Measurements from ENCODE around the gene KPNB1. TPM values are rescaled to one million over a fixed set of nuclear protein-coding genes. Genes with fewer than 3 reads are reported as not detected.

Gene KPNB1
- total RNA-seq, 2 donors from 2014 or later, result 91.4 to 102 TPM

DNA sequence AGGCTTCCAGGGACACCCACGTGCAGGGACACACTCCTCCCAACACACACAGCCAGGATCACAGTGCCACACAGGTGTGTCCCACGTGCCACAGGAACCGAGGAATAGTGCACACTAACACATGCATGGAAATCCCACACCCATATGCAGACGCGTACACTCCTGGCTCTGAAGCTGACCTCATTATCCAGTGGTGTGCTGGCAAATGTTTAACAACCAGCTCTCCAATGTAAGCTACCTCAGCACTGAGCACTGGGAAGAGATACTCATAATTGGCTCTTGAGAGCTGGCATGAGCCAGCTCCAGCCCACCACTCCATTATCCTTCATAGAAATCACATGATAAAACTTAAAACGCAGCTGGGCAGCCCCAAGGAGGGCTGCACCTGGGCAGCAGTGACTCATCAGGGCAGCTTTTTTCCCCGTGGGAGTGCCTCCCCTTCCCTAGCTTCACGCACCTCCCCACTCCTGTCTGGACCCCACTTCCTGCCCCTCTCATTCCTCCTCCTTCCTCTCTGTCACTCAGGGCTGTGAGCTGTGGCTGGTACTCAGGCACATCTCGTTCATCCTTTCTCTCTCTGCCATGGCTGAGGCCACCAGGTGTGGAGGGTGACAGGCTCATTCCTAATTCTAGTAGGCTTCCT is 68.4 kb downstream of the KPNB1 start:
- H3K36me3 ChIP-seq, result no peaks in the 10 kb centered on the region
- H3K4me3 ChIP-seq, result no peak overlapping the region
- TF ChIP-seq, protein P1, sequence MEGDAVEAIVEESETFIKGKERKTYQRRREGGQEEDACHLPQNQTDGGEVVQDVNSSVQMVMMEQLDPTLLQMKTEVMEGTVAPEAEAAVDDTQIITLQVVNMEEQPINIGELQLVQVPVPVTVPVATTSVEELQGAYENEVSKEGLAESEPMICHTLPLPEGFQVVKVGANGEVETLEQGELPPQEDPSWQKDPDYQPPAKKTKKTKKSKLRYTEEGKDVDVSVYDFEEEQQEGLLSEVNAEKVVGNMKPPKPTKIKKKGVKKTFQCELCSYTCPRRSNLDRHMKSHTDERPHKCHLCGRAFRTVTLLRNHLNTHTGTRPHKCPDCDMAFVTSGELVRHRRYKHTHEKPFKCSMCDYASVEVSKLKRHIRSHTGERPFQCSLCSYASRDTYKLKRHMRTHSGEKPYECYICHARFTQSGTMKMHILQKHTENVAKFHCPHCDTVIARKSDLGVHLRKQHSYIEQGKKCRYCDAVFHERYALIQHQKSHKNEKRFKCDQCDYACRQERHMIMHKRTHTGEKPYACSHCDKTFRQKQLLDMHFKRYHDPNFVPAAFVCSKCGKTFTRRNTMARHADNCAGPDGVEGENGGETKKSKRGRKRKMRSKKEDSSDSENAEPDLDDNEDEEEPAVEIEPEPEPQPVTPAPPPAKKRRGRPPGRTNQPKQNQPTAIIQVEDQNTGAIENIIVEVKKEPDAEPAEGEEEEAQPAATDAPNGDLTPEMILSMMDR (IDR thresholded peaks at IDR 0.05), result no peak
- peaks cover 6 to 7% of the 10 kb centered on the region in 2 donors for H3K27me3 ChIP-seq
- peaks cover 0 to 13% of the 10 kb centered on the region in 2 donors for H3K4me1 ChIP-seq
- H3K27ac ChIP-seq, result no peak overlapping the region
- DNase-seq (ENCODE audit: low spot score), result no peak
- no peaks in the 10 kb centered on the region for H3K9me3 ChIP-seq

DNA sequence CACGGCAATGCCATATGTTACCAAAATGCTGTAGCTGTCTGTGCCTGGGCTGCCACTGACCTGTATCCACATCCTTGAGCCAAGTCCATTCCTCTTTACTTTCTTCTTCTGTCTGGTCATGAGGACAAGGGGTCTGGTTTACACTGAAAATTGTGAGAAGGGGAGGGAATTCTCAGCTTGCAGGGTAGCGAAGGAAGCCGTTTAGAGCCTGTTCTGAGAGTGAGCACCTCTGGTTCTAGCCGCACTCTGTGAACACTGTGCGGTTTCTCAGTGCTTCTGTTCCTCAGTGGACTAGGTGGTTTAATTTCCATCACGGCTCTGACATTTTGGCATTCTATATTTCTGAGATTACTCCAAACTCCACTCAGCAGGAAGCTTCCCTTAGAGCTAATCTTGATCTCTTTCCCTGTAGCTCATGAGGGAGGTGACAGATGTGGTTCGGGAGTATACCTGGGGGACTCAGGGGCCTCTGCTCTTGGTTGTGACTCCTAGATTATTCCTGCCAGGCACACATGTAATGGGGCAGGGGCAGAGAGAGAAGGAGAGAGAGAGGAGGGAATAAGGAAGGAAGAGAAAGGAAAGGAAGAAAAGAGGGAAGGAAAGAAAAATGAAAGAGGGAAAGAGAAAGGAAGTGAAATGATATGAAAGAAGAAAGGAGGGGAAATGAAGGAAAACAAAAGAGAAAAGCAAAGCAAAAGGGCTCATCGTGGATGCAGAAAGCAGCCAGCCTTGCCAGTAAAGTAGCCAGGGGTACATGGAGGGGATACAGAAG is 69.1 kb downstream of the KPNB1 start:
- TF ChIP-seq, protein P1 (IDR thresholded peaks at IDR 0.05), result no peak
- no peak overlapping the region for H3K27ac ChIP-seq
- peaks cover 0 to 13% of the 10 kb centered on the region in 2 donors for H3K4me1 ChIP-seq
- H3K4me3 ChIP-seq, result no peak overlapping the region
- H3K9me3 ChIP-seq, result no peaks in the 10 kb centered on the region
- no peak for DNase-seq (ENCODE audit: low spot score)
- no peaks in the 10 kb centered on the region for H3K36me3 ChIP-seq
- peaks cover 6 to 7% of the 10 kb centered on the region in 2 donors for H3K27me3 ChIP-seq

DNA sequence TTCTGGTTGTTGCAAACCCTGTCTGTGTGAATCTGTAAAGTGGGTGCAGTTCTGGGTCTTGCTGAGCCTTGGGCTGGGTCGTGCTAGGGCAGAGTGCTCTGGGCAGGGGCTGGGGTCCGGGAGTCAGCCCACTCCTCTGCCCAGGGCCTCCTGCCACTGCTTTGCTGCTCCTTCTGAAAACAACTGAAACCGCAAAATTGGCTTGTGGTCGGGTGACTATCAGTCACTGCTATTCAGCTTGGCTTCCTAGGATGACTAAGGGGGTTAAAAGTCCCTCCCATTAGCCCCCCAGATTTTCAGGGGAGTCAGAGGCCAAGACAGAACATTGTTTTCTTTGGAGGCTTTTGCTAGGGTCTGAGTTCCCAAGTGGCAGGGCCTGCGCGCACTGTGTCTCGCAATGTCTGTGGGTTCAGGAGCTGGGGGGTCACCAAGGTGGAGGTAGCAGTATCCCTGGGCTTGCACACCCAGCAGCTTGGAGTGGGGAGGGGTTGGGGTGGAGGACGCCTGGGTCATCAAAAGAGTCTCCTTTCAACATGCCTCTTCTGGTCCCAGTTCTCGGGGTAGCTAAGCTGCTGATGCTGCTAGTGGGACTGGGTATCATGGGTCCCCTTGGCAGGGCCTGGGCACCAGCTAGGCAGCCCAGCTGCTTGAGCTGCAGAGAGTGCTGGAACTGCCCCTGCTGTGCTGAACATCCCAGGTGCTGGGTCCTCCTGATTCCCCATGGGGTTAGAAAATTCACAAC is 69.9 kb downstream of the KPNB1 start:
- H3K27me3 ChIP-seq, result peaks cover 6 to 7% of the 10 kb centered on the region in 2 donors
- no peak for DNase-seq (ENCODE audit: low spot score)

DNA sequence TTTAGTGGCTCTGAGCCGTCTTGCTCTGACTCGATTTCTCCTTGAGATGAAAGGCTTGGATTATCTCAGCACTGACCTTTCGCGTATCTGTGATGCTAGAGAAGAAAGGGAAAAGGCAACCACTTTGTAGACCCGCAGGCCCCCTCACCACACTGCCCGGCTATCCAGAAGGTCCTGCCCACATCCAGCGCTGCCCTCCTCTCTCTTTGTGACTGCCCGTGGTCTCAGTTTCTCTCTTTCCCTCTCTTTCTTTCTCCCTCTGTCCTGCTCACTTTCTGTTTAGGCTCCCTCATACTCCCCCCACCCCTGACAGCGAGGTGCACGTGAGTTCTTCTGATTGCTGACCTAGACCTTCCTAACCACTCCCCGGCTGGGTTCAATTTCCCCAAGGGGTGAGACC is 70.5 kb downstream of the KPNB1 start:
- no peaks in the 10 kb centered on the region for H3K9me3 ChIP-seq
- no peaks in the 10 kb centered on the region for H3K36me3 ChIP-seq
- DNase-seq (ENCODE audit: low spot score), result no peak
- TF ChIP-seq, protein P1 (IDR thresholded peaks at IDR 0.05), result no peak
- no peak overlapping the region for H3K4me3 ChIP-seq
- H3K4me1 ChIP-seq, result peaks cover 0 to 13% of the 10 kb centered on the region in 2 donors
- peaks cover 6 to 7% of the 10 kb centered on the region in 2 donors for H3K27me3 ChIP-seq
- H3K27ac ChIP-seq, result no peak overlapping the region

More for the DNA sequence above, 69.9 kb downstream of the KPNB1 start:
- H3K9me3 ChIP-seq, result no peaks in the 10 kb centered on the region
- H3K4me1 ChIP-seq, result peaks cover 0 to 13% of the 10 kb centered on the region in 2 donors
- H3K36me3 ChIP-seq, result no peaks in the 10 kb centered on the region
- TF ChIP-seq, protein P1 (IDR thresholded peaks at IDR 0.05), result no peak
- no peak overlapping the region for H3K27ac ChIP-seq
- no peak overlapping the region for H3K4me3 ChIP-seq

DNA sequence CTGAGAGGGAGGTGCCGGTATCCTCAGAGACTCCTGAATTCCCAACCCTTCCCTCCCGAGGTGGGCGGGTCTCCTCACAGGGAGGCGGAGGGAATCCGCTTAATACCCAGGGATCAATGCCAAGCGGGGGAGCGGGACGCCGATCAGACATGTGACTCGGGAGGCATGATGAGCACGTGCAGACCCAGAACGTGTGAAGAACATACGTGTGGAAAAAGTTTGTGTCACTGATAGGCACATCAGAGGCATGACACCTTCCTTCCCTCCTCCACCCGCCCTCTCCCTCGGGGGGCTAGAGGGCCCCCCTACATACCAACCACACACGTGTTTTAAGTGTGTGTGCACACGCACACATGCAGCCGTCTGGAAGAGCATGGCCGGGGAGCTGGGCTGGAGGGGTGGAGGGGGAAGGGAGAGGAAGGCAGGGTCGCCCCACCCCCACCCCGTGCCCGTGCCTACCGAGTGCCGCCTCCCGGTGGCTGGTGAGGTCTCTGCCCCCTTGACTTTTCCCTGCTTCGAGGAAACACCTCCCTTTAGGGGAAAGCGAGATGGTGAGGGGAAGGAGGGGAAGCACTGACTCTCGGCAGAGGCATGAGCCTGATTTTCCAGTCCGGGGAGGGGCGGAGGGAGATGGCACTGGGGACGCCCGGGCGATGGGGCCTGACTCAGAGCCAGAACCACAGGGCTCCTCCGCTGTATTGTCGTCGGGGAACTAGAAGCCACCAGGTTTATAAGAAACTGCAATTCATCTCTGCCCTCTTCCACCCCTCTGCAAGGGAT is 71.2 kb downstream of the KPNB1 start:
- H3K4me3 ChIP-seq, result no peak overlapping the region
- peaks cover 6 to 7% of the 10 kb centered on the region in 2 donors for H3K27me3 ChIP-seq
- no peaks in the 10 kb centered on the region for H3K36me3 ChIP-seq
- no peaks in the 10 kb centered on the region for H3K9me3 ChIP-seq
- no peak overlapping the region for H3K27ac ChIP-seq
- H3K4me1 ChIP-seq, result peaks cover 0 to 13% of the 10 kb centered on the region in 2 donors
- no peak for DNase-seq (ENCODE audit: low spot score)
- TF ChIP-seq, protein P1 (IDR thresholded peaks at IDR 0.05), result no peak

All from right atrium auricular region (tissue), 2 donors.